ENCODE results near the gene ZFP69B. TPM values are rescaled to one million over a fixed set of nuclear protein-coding genes. Genes with fewer than 3 reads are reported as not detected.
A peak's percentile ranks its signal among the peaks of the same experiment; 100 is the strongest.

The ZFP69B gene
- total RNA-seq, 1 experiment from 2014 or later: 1.2 TPM

DNA sequence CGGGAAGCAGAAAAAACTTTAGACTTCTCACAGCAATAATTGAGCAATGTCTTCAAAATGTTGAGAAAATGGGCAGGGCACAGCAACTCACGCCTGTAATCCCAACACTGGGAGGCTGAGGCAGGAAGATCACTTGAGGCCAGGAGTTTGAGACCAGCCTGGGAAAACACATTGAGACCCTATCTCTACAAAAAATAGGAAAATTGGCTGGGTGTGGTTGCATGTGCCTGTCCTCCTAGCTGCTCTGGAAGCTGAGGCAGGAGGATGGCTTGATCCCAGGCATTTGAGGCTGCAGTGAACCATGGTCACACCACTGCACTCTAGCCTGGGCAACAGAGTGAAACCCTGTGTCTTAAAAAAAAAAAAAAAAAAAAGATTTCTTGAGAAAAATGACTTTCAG is 19.1 kb downstream of the ZFP69B start:
- Mint-ChIP-seq H3K27me3 (ENCODE audit: insufficient read depth, unreplicated experiment) (no peaks in the 10 kb centered on the region), H3K9me3 (ENCODE audit: unreplicated experiment) (peaks cover 54% of the 10 kb centered on the region), H3K4me1 (ENCODE audit: low read depth, unreplicated experiment) (no peaks in the 10 kb centered on the region), H3K4me3 (ENCODE audit: unreplicated experiment) (no peak overlapping the region), H3K27ac (ENCODE audit: unreplicated experiment) (no peak overlapping the region), H3K36me3 (ENCODE audit: insufficient read depth, unreplicated experiment) (no peaks in the 10 kb centered on the region)
- no peak overlapping the region for H3K4me3 ChIP-seq (ENCODE audit: low read depth, low read length)
- CTCF ChIA-PET: no interaction called here
- POLR2A ChIA-PET: no interaction called here
- no peaks in the 10 kb centered on the region for H3K36me3 ChIP-seq (ENCODE audit: control insufficient read depth, insufficient read depth, low read length)
- H3K4me1 ChIP-seq: no peaks in the 10 kb centered on the region
- no peaks in the 10 kb centered on the region for H3K27me3 ChIP-seq (replicated peaks; ENCODE audit: control insufficient read depth, insufficient read depth, low read length)
- DNase-seq: no peak
- TF ChIP-seq, protein P1, sequence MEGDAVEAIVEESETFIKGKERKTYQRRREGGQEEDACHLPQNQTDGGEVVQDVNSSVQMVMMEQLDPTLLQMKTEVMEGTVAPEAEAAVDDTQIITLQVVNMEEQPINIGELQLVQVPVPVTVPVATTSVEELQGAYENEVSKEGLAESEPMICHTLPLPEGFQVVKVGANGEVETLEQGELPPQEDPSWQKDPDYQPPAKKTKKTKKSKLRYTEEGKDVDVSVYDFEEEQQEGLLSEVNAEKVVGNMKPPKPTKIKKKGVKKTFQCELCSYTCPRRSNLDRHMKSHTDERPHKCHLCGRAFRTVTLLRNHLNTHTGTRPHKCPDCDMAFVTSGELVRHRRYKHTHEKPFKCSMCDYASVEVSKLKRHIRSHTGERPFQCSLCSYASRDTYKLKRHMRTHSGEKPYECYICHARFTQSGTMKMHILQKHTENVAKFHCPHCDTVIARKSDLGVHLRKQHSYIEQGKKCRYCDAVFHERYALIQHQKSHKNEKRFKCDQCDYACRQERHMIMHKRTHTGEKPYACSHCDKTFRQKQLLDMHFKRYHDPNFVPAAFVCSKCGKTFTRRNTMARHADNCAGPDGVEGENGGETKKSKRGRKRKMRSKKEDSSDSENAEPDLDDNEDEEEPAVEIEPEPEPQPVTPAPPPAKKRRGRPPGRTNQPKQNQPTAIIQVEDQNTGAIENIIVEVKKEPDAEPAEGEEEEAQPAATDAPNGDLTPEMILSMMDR (IDR thresholded peaks at IDR 0.05; ENCODE audit: insufficient read depth in 1 of 2, low read depth in 1 of 2, low read length in 1 of 2, severe bottlenecking in 1 of 2, unreplicated experiment in 1 of 2): no peak
- BruUV-seq (replicated peaks): no TSS peak
- intact Hi-C loops (cut with micrococcal nuclease; ENCODE audit: unreplicated experiment): no loop called here
- 0 out of 2 replicates have a peak, but pooled peaks cover 3% of the 10 kb centered on the region for H3K9me3 ChIP-seq

DNA sequence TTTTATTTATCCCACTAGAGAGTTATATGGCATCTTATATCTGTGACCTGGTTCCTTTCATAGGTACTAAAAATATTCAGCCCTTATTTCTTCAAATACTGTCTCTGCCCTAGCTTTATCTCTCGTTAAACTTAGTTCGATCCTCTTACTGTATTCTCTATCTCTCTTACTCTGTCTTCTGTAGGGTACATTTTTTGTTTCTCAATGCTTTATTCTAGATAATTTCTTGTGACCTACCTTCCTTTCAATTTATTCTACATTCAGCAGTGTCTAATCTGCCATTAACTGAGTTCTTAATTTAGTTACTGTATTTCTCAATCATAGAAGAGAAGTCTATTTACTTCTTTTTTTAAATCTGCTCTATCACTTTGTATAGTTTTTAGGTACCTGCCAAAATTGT is 25.0 kb downstream of the ZFP69B start:
- no peaks in the 10 kb centered on the region for H3K27me3 ChIP-seq (replicated peaks; ENCODE audit: control insufficient read depth, insufficient read depth, low read length)
- no peaks in the 10 kb centered on the region for H3K36me3 ChIP-seq (ENCODE audit: control insufficient read depth, insufficient read depth, low read length)
- ChIA-PET POLR2A (no interaction called here), CTCF (no interaction called here)
- no peaks in the 10 kb centered on the region for H3K27me3 Mint-ChIP-seq (ENCODE audit: insufficient read depth, unreplicated experiment)
- H3K9me3 Mint-ChIP-seq (ENCODE audit: unreplicated experiment): peaks cover 28% of the 10 kb centered on the region
- H3K36me3 Mint-ChIP-seq (ENCODE audit: insufficient read depth, unreplicated experiment): peaks cover 12% of the 10 kb centered on the region
- intact Hi-C loops (cut with micrococcal nuclease; ENCODE audit: unreplicated experiment): no loop called here
- no peaks in the 10 kb centered on the region for H3K4me1 Mint-ChIP-seq (ENCODE audit: low read depth, unreplicated experiment)
- peaks cover 8% of the 10 kb centered on the region; the same call in 1 of the 2 replicates for H3K9me3 ChIP-seq
- H3K4me3 ChIP-seq (ENCODE audit: low read depth, low read length): no peak overlapping the region
- no peak for DNase-seq
- H3K27ac Mint-ChIP-seq (ENCODE audit: unreplicated experiment): no peak overlapping the region
- BruUV-seq (replicated peaks): no TSS peak
- no peaks in the 10 kb centered on the region for H3K4me1 ChIP-seq
- TF ChIP-seq, protein P1 (IDR thresholded peaks at IDR 0.05; ENCODE audit: insufficient read depth in 1 of 2, low read depth in 1 of 2, low read length in 1 of 2, severe bottlenecking in 1 of 2, unreplicated experiment in 1 of 2): no peak
- H3K4me3 Mint-ChIP-seq (ENCODE audit: unreplicated experiment): no peak overlapping the region

GRCh38 chr1:40476924-40477677 is 26.8 kb downstream of the ZFP69B start, which contains the start of gene ZFP69:
Gene ZFP69 (plus strand): TSS chr1:40477290. CDS start chr1:40479362, 2,072 bp downstream.
- H3K4me1 Mint-ChIP-seq (ENCODE audit: low read depth, unreplicated experiment): no peaks in the 10 kb centered on the region
- peak within 1 kb of the TSS; percentile 29 for H3K27ac Mint-ChIP-seq (ENCODE audit: unreplicated experiment)
- Histone ChIP-seq H3K9me3 (peaks cover 8% of the 10 kb centered on the region; the same call in 1 of the 2 replicates), H3K36me3 (ENCODE audit: control insufficient read depth, insufficient read depth, low read length) (no peaks in the 10 kb centered on the region), H3K4me1 (no peaks in the 10 kb centered on the region), H3K27me3 (replicated peaks; ENCODE audit: control insufficient read depth, insufficient read depth, low read length) (no peaks in the 10 kb centered on the region), H3K4me3 (ENCODE audit: low read depth, low read length) (peak within 1 kb of the TSS; percentile 61)
- POLR2A ChIA-PET: interaction anchor here (1.4 kb wide), 1 partner anchor 27 kb away, joined by 4 read pairs; the partner anchor contains the start of gene ZFP69B
- peaks cover 28% of the 10 kb centered on the region for H3K9me3 Mint-ChIP-seq (ENCODE audit: unreplicated experiment)
- CTCF ChIA-PET: no interaction called here
- no peaks in the 10 kb centered on the region for H3K27me3 Mint-ChIP-seq (ENCODE audit: insufficient read depth, unreplicated experiment)
- H3K4me3 Mint-ChIP-seq (ENCODE audit: unreplicated experiment): peak within 1 kb of the TSS; percentile 81
- TF ChIP-seq, protein P1 (IDR thresholded peaks at IDR 0.05; ENCODE audit: insufficient read depth in 1 of 2, low read depth in 1 of 2, low read length in 1 of 2, severe bottlenecking in 1 of 2, unreplicated experiment in 1 of 2): no peak
- H3K36me3 Mint-ChIP-seq (ENCODE audit: insufficient read depth, unreplicated experiment): peaks cover 12% of the 10 kb centered on the region
- peak; percentile 61 to 70 for DNase-seq
- intact Hi-C loops (cut with micrococcal nuclease; ENCODE audit: unreplicated experiment): no loop called here
- BruUV-seq (replicated peaks): no TSS peak

Data from Caco-2 (cell line).